SJCRH30 (cell line): ENCODE measurements around the gene TMEM255A. TPM values are rescaled to one million over a fixed set of nuclear protein-coding genes. Genes with fewer than 3 reads are reported as not detected.

Experiments used
- DNase-seq, 2 experiments: peaks; one replicate each; pipeline ENCODE4 v3.0.0-alpha.2; 2015 to 2020
- H3K27ac ChIP-seq: fragments of 250-450 bp; sonication (Bioruptor Pico); 2 replicates; pipeline ENCODE4 v1.5.1; 2020; ENCODE audit warnings: mild to moderate bottlenecking, moderate library complexity
- H3K27me3 ChIP-seq: fragments of 250-450 bp; sonication (Bioruptor Pico); 2 replicates; pipeline ENCODE4 v1.5.1; 2020; ENCODE audit warnings: mild to moderate bottlenecking, moderate library complexity
- H3K36me3 ChIP-seq: fragments of 250-450 bp; sonication (Bioruptor Pico); 2 replicates; pipeline ENCODE4 v1.5.1; 2020; ENCODE audit warnings: mild to moderate bottlenecking, moderate library complexity
- H3K4me1 ChIP-seq: fragments of 250-450 bp; sonication (Bioruptor Pico); 2 replicates; pipeline ENCODE4 v1.5.1; 2020; ENCODE audit warnings: mild to moderate bottlenecking, moderate library complexity
- H3K4me3 ChIP-seq: fragments of 250-450 bp; sonication (Bioruptor Pico); 2 replicates; pipeline ENCODE4 v1.5.1; 2020; ENCODE audit warnings: mild to moderate bottlenecking, moderate library complexity
- H3K9me3 ChIP-seq: fragments of 250-450 bp; sonication (Bioruptor Pico); replicated peaks from 2 replicates; pipeline ENCODE4 v1.5.1; 2020; ENCODE audit warnings: mild to moderate bottlenecking, moderate library complexity
- total RNA-seq: library from RNA; depleted of rRNA; stranded (reverse); fragments of >200 nt; shearing (Covaris generic); gene quantifications from 2 replicates; pipeline ENCODE4 v1.2.3, GENCODE V29; 2014

Gene TMEM255A
- total RNA-seq, 1 experiment from 2014 or later = 0.06 TPM

DNA sequence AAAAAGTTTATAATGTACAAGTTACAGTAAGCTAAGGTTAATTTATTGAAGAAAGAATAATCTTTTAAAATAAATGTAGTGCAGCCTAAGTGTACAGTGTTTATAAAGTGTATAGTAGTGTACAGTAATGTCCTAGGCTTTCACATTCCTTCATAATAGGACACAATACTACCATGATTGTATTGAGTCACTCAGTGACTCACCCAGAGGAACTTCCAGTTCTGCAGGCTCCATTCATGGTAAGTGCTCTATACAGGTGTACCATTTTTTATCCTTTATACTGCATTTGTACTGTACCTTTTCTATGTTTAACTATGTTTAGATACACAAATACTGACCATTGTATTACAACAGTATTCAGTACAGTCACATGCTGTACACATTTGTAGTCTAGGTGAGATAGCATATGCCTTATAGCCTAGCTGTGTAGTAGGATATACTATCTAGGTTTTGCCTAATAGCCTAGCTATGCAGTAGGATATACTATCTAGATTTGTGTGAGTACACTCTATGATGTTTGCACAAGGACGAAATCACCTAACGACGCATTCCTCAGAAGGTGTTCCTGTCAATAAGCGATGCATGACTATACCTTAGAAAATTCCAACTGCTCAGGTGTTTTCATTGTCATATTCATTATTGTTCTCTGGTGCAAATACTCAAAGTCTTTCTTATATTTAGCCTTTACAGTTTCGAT lies 5.5 kb upstream of the TMEM255A start:
- Histone ChIP-seq H3K36me3 (no peaks in the 10 kb centered on the region), H3K4me1 (no peaks in the 10 kb centered on the region), H3K27me3 (no peaks in the 10 kb centered on the region), H3K9me3 (no peaks in the 10 kb centered on the region), H3K4me3 (no peak overlapping the region), H3K27ac (no peak overlapping the region)
- no peak for DNase-seq

DNA sequence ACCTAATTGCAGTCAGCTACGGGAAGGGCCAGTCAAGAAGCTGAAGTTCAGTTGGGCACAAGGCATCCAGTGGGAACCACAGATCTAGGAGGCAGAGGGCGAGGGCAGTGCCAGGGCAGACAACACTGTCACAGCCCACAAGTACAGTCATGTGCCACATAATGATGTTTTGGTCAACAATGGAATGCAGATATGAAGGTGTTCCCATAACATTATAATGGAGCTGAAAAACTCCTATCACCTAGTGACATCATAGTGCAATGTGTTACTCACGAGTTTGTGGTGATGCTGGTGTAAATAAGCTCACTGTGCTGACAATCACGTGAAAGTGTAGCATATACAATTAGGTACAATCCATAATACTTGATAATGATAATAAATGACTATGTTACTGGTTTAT lies 4.5 kb upstream of the TMEM255A start:
- no peaks in the 10 kb centered on the region for H3K27me3 ChIP-seq
- no peak overlapping the region for H3K27ac ChIP-seq
- no peaks in the 10 kb centered on the region for H3K4me1 ChIP-seq
- no peaks in the 10 kb centered on the region for H3K9me3 ChIP-seq
- no peak overlapping the region for H3K4me3 ChIP-seq
- no peak for DNase-seq
- no peaks in the 10 kb centered on the region for H3K36me3 ChIP-seq

DNA sequence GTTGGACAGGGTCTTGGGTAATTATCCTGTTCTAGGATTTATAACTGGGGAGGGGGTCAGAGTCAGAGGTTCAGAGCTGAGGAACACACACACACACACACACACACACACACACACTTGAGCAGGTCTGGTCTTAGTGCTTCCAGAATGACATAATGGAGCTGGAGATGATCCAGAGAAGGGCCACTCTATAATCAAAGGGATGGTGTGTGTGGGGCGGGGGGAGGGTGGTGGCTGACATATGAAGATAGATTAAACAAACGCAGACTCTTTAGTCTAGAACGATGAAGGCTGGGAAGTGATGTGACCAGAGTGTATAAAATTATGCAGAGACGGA lies 434 bp upstream of the TMEM255A start:
- no peak for DNase-seq
- Histone ChIP-seq H3K4me1 (no peaks in the 10 kb centered on the region), H3K4me3 (no peak overlapping the region), H3K9me3 (no peaks in the 10 kb centered on the region), H3K27ac (no peak overlapping the region), H3K36me3 (no peaks in the 10 kb centered on the region), H3K27me3 (no peaks in the 10 kb centered on the region)

DNA sequence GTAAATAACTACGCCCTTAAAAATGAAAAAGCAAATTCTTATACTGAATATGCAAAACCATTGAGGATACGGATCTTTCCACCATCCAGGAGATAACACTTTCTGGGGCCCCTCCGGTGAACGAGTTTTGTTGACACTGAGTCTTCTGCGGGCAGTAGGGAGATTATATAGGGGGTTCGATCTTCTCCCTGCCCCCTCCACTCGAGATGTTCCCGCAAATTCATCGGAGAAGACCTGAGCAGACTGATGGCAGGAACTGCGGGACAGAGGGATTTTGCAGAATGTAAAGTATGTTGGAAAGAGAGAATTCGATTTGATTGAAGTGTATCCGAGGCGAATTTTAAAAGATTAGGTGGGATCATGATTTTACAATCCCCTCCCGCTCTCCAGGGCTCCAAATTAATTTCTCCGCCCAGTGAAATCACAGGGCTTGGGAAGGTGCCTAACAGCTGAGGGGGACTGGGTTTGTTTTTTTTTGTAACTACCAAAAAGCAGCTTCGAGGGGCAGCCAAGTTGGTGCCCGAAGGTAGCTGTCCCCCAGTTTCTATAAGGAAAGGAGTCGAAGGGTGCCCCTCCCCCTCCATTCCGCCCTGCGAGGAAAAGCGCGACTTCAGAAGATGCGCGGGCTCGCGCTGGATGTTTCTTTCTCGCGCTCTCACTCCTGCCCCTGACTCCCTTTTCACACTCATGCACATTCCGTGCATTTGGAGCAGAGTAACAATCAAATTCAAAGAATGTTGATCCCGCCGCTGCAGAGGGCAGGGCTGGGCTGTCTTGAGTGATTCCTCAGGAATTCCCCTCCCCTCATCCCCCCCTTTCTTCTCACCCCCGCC lies 1.2 kb downstream of the TMEM255A start:
- Histone ChIP-seq H3K9me3 (no peaks in the 10 kb centered on the region), H3K4me1 (no peaks in the 10 kb centered on the region), H3K27ac (no peak overlapping the region), H3K36me3 (no peaks in the 10 kb centered on the region), H3K4me3 (no peak overlapping the region), H3K27me3 (no peaks in the 10 kb centered on the region)
- DNase-seq = no peak

DNA sequence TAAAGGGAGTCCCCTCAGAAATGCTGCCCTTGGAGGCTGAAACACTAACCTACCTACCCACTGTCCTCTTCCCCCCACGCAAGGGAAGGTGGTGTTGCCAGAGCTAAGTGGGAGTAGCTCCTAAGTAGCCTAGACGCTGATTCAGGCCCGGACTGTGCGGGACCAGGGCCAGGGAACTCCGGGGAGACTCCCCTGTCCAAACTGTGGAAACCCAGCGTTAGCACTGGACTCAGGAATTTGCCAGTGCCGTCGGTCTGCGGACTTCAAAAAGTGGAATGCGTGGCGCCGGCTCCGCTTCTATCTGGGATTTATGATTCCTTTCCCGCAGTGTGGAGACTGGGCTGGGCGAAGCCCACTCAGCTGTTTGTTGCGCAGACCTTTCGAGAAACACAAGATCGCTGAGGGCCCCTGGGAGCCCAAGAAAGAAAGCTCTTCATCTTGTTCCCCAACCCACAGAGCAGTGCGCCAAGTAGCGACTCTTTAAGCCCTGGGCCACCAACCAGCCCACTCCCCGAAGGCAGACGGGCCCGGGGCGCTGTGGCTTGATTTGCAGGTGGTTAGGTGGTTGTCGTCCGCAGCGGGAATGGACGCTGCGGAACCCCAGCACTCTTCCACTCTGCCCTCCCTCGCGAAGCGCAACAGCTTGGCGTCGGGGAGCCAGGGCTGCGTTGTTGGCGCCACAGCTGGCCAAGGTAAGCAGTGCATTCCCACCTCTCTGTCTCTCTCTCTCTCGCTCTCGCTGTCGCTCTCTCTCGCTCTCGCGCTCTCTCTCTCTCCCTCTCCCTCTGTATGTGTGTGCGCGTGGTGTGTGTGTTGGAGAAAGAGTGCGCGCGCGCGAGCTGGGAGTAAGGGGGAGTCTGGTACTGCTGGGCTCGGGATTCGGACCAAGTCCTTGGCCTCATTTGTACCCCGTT lies 2.0 kb downstream of the TMEM255A start:
- H3K27ac ChIP-seq = no peak overlapping the region
- H3K36me3 ChIP-seq = no peaks in the 10 kb centered on the region
- no peaks in the 10 kb centered on the region for H3K9me3 ChIP-seq
- no peak overlapping the region for H3K4me3 ChIP-seq
- DNase-seq = no peak
- no peaks in the 10 kb centered on the region for H3K4me1 ChIP-seq
- H3K27me3 ChIP-seq = no peaks in the 10 kb centered on the region

DNA sequence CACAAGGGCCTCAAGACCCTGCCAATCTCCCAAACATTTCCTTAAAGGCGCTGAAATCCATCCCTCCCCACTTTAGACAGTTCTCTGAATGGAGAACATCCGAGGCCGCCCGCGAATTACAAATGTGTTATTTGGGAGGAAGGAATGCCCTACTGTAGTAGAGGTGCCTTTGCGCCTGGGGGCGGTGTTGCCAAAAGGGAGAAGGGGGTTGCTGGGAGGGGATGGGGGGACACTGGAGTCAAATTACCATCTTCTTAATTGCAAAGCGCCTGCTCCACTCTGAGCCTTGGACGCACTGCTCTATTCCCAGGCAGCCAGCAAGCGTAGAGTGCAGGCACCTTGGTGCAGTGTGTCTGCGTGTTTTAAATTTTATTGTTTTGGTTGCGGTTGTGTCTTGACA lies 2.7 kb downstream of the TMEM255A start:
- Histone ChIP-seq H3K4me1 (no peaks in the 10 kb centered on the region), H3K9me3 (no peaks in the 10 kb centered on the region), H3K36me3 (no peaks in the 10 kb centered on the region), H3K27me3 (peaks cover 1% of the 10 kb centered on the region; the same call in 1 of the 2 replicates), H3K4me3 (no peak overlapping the region), H3K27ac (no peak overlapping the region)
- no peak for DNase-seq

DNA sequence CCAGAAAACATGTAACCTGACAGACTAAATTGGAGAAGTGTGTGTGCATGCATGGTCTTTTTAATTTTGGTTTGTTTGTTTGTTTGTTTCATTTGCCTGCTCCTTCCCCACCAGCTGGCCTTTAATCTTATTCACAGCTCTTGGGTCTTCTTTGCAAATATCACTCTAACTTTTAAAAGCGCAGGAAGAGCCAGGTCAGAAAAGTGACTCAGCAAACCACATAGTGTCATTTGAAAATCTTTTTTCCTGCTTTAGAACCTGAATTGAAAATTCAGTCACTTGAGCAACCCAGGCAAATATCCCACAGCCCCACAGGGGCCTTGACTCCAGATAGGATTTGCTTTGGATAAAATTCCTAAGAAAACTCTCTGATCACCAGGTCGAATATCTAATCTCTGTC lies 4.6 kb downstream of the TMEM255A start:
- H3K9me3 ChIP-seq = no peaks in the 10 kb centered on the region
- H3K4me3 ChIP-seq = no peak overlapping the region
- H3K4me1 ChIP-seq = no peaks in the 10 kb centered on the region
- H3K27ac ChIP-seq = no peak overlapping the region
- H3K36me3 ChIP-seq = no peaks in the 10 kb centered on the region
- peaks cover 8% of the 10 kb centered on the region; the same call in 1 of the 2 replicates for H3K27me3 ChIP-seq
- no peak for DNase-seq

DNA sequence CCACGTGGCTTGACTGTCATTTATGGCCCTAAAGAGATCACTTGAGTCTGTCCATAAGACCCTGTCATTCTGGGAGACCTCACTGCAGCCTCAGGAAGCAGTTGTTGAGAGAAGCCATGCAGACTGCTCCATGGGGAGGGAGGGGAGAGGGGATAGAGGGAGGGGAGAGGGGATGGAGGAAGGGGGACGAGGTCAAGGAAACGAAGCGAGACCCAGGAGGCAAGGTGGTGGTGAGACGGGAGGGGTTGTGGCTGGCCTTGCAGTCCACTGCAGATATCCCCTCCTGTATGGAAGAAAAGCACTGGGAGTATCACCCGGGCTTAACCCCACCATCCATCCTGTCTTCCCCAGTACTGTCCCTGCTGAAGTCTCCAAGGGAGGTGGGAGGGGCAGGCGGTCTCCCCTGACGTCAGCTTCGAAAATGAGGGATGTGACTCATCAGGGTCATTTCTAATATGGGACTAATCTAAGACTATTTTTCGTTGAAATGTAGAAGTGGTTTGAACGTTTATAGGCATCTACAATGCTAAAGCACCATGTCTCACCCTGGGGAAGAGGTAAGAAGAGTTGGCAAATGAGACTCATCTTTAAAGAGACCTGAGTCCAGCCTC lies 5.6 kb downstream of the TMEM255A start:
- Histone ChIP-seq H3K4me3 (no peak overlapping the region), H3K27ac (no peak overlapping the region)
- no peak for DNase-seq

DNA sequence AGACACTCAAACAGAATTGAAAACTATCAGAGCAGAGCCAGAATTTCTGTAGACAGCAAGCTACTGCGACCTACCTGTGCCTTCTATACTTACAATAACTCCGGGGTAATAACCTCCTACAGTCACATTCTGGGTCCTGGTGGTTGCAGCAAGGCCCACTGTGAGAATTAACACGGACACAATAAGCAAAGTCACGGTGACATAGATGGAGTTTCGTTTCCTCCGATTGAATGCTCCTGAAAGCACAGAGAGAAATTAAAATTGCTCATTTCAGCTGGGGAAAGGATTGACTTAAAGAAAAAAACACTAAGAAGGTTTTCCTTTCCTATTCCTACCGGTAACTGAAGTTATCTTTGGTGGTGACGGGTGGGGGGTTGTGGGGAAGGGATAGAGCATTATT lies 7.0 kb downstream of the TMEM255A start:
- H3K27me3 ChIP-seq = peaks cover 9% of the 10 kb centered on the region; the same call in 1 of the 2 replicates
- no peaks in the 10 kb centered on the region for H3K4me1 ChIP-seq
- H3K36me3 ChIP-seq = no peaks in the 10 kb centered on the region
- no peaks in the 10 kb centered on the region for H3K9me3 ChIP-seq
- no peak overlapping the region for H3K4me3 ChIP-seq
- H3K27ac ChIP-seq = no peak overlapping the region
- no peak for DNase-seq

More for the DNA sequence above, 5.6 kb downstream of the TMEM255A start:
- no peaks in the 10 kb centered on the region for H3K36me3 ChIP-seq
- H3K4me1 ChIP-seq = no peaks in the 10 kb centered on the region
- peaks cover 9% of the 10 kb centered on the region; the same call in 1 of the 2 replicates for H3K27me3 ChIP-seq
- no peaks in the 10 kb centered on the region for H3K9me3 ChIP-seq

DNA sequence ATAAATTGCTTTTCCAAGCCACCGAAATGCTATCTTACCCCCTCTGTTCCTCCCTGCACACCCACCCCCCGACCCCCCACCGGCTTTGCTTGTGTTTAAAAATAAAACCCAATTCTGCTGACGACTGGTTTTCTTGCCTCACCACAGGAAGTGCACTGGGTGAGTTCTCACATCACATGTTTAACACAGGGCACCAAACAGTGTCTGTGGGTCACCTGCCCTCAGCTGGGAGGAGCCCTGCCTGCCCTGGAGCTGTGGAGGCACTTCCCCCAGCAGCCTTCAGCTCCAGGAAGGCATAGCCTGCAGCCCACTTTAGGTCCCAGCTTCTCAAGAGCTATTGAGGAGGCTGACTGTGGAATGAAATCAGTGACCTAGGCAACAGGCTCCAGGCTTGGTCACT lies 8.8 kb downstream of the TMEM255A start:
- H3K27me3 ChIP-seq = peaks cover 9% of the 10 kb centered on the region; the same call in 1 of the 2 replicates
- no peaks in the 10 kb centered on the region for H3K36me3 ChIP-seq
- H3K4me3 ChIP-seq = no peak overlapping the region
- DNase-seq = no peak
- no peak overlapping the region for H3K27ac ChIP-seq
- H3K9me3 ChIP-seq = no peaks in the 10 kb centered on the region
- H3K4me1 ChIP-seq = no peaks in the 10 kb centered on the region

DNA sequence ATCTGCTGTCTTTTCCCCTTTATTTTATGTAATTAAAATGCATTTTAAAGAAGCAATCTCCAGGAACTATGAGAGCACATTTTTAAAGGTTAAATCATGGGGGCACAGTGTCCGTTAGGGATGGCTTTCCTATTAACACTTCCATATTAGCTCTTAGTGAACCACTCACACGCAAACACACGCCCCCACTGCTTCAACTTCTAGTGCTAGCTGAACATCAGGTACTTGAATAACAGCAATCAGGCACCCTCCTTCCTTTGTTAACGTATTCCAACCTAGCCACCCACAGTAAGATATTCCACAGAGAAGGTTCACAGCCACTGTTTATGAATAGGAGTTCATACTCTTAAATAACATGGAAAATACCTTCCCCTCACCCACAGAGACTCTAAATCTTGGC lies 9.3 kb downstream of the TMEM255A start:
- Histone ChIP-seq H3K4me1 (no peaks in the 10 kb centered on the region), H3K27ac (no peak overlapping the region), H3K36me3 (no peaks in the 10 kb centered on the region), H3K4me3 (no peak overlapping the region), H3K9me3 (no peaks in the 10 kb centered on the region), H3K27me3 (peaks cover 9% of the 10 kb centered on the region; the same call in 1 of the 2 replicates)
- DNase-seq = no peak

DNA sequence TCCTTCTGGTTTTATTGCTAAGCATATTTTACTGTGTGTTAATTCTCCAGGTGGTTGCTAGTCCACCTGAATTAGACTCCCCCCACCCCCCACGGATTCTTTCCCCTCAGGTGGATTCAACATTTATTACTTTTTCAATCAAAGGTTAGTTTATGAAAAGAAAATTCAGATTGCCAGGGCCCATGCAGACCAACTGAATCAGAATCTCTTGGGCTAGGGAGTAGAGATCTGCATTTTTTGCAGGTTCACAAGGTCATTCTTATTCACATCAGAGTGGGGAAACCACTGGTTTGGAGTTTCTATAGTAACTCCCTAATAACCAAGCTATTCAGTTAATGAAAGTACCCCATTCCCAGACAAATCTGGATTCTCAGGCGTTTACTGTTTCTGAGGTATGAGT lies 9.8 kb downstream of the TMEM255A start:
- no peaks in the 10 kb centered on the region for H3K9me3 ChIP-seq
- DNase-seq = no peak
- no peak overlapping the region for H3K4me3 ChIP-seq

DNA sequence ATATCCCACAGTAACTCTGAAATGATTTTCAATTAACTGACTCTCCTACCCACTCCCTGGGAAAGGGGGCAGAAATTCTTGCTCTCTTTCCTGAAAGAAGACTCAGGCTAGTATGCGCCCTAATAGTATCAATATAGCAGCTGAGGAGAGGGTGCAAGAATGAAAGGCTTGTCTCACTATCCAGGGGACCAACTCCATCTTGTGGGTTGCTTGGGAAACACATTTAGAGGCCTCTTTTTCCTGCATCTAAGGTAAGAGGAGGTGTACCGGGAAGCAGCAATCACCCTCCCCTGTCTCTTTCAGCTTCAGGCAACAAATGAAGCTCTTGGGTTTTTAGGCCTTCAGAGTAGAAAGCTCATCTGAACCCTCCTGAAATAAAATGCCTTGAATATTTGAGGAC lies 11.3 kb downstream of the TMEM255A start:
- Histone ChIP-seq H3K4me1 (no peaks in the 10 kb centered on the region), H3K36me3 (no peaks in the 10 kb centered on the region), H3K27me3 (peaks cover 9% of the 10 kb centered on the region; the same call in 1 of the 2 replicates), H3K4me3 (no peak overlapping the region), H3K27ac (no peak overlapping the region), H3K9me3 (no peaks in the 10 kb centered on the region)
- no peak for DNase-seq

More for the DNA sequence above, 9.8 kb downstream of the TMEM255A start:
- no peak overlapping the region for H3K27ac ChIP-seq
- H3K36me3 ChIP-seq = no peaks in the 10 kb centered on the region
- no peaks in the 10 kb centered on the region for H3K4me1 ChIP-seq
- peaks cover 9% of the 10 kb centered on the region; the same call in 1 of the 2 replicates for H3K27me3 ChIP-seq

DNA sequence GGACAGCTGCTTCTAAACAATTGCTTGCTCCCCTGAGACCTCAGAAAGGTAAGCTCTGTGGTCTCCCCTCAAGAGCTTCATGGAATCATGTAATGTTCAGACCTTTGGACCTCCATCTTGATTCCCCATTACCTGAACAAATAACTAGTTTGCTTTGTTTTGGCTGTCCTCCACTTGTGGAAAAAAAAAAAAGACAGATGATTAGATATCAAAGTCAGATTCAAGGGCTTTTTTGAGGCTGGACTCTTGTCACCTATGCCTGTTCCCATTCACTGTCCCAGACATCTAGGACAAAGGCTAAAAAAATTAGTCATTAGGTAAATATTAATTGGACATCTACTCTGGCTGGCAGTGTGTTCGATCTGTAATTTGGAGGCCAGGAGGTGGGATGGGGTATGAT lies 13.3 kb downstream of the TMEM255A start:
- no peak overlapping the region for H3K4me3 ChIP-seq
- H3K9me3 ChIP-seq = no peaks in the 10 kb centered on the region
- DNase-seq = no peak
- no peaks in the 10 kb centered on the region for H3K36me3 ChIP-seq
- 0 out of 2 replicates have a peak, but pooled peaks cover 6% of the 10 kb centered on the region for H3K27me3 ChIP-seq
- H3K27ac ChIP-seq = no peak overlapping the region
- no peaks in the 10 kb centered on the region for H3K4me1 ChIP-seq
